ENCODE results near the gene TMEM174. TPM values are rescaled to one million over a fixed set of nuclear protein-coding genes. Genes with fewer than 3 reads are reported as not detected.

The TMEM174 gene
- total RNA-seq, 1 donor, result not detected

DNA sequence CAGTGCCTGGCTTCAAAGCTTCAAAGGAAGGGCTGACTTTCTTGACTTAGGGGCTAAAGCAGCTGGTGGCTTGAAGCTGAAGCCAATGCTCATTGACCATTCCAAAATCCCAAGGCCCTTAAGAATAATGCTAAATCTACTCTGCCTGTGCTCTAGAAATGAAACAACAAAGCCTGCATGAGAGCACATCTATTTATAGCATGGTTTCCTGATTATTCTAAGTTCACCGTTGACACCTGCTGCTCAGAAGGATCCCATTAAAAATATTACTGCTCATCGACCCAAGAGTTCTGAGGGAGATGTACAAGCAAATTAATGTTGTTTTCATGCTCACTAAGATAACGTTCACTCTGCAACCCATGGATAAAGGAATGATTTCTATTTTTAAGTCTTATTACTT lies 6.7 kb downstream of the TMEM174 start:
- H3K4me2 ChIP-seq (ENCODE audit: insufficient read depth, low read length), result no peak overlapping the region
- TF ChIP-seq, protein P1, sequence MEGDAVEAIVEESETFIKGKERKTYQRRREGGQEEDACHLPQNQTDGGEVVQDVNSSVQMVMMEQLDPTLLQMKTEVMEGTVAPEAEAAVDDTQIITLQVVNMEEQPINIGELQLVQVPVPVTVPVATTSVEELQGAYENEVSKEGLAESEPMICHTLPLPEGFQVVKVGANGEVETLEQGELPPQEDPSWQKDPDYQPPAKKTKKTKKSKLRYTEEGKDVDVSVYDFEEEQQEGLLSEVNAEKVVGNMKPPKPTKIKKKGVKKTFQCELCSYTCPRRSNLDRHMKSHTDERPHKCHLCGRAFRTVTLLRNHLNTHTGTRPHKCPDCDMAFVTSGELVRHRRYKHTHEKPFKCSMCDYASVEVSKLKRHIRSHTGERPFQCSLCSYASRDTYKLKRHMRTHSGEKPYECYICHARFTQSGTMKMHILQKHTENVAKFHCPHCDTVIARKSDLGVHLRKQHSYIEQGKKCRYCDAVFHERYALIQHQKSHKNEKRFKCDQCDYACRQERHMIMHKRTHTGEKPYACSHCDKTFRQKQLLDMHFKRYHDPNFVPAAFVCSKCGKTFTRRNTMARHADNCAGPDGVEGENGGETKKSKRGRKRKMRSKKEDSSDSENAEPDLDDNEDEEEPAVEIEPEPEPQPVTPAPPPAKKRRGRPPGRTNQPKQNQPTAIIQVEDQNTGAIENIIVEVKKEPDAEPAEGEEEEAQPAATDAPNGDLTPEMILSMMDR (IDR thresholded peaks at IDR 0.05; ENCODE audit: extremely low read depth, low read depth, low read length), result no peak
- no peaks in the 10 kb centered on the region for H3K9me3 ChIP-seq (ENCODE audit: low read depth, low read length)
- no peaks in the 10 kb centered on the region for H3K4me1 ChIP-seq (ENCODE audit: insufficient read depth, low read length)
- no peaks in the 10 kb centered on the region for H3K36me3 ChIP-seq (ENCODE audit: insufficient read depth, low read length)
- peaks cover 42% of the 10 kb centered on the region for H3K27me3 ChIP-seq (ENCODE audit: insufficient read depth, low read length)
- H2AFZ ChIP-seq (ENCODE audit: low read length), result no peak overlapping the region
- H3K79me2 ChIP-seq (ENCODE audit: insufficient read depth, low read length), result no peaks in the 10 kb centered on the region
- H3K4me3 ChIP-seq (ENCODE audit: insufficient read depth, low read length), result no peak overlapping the region
- H4K20me1 ChIP-seq (ENCODE audit: insufficient read depth, low read length), result no peaks in the 10 kb centered on the region
- no peak overlapping the region for H3K27ac ChIP-seq (ENCODE audit: low read depth, low read length)
- DNase-seq (ENCODE audit: insufficient read length, low spot score, missing footprints), result no peak

DNA sequence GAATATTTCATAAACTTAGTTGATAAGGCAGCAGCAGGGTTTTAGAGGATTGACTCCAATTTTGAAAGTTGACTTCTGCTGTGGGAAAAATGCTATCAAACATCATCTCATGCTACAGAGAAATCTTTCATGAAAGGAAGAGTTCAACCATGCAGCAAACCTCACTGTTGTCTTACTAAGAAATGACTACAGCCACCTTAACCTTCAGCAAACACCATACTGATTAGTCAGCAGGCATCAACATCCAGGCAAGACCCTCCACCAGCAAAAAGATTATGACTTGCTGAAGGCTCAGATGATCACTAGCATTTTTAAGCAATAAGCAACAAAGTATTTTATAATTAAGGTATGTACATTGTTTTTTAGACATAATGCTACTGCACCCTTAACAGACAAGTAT lies 7.6 kb downstream of the TMEM174 start:
- Histone ChIP-seq H3K36me3 (ENCODE audit: insufficient read depth, low read length) (no peaks in the 10 kb centered on the region), H3K4me3 (ENCODE audit: insufficient read depth, low read length) (no peak overlapping the region), H4K20me1 (ENCODE audit: insufficient read depth, low read length) (no peaks in the 10 kb centered on the region), H3K79me2 (ENCODE audit: insufficient read depth, low read length) (no peaks in the 10 kb centered on the region), H3K4me1 (ENCODE audit: insufficient read depth, low read length) (no peaks in the 10 kb centered on the region), H3K4me2 (ENCODE audit: insufficient read depth, low read length) (no peak overlapping the region), H3K27ac (ENCODE audit: low read depth, low read length) (no peak overlapping the region), H3K27me3 (ENCODE audit: insufficient read depth, low read length) (peaks cover 39% of the 10 kb centered on the region), H3K9me3 (ENCODE audit: low read depth, low read length) (no peaks in the 10 kb centered on the region), H2AFZ (ENCODE audit: low read length) (no peak overlapping the region)
- no peak for DNase-seq (ENCODE audit: insufficient read length, low spot score, missing footprints)
- TF ChIP-seq, protein P1 (IDR thresholded peaks at IDR 0.05; ENCODE audit: extremely low read depth, low read depth, low read length), result no peak

DNA sequence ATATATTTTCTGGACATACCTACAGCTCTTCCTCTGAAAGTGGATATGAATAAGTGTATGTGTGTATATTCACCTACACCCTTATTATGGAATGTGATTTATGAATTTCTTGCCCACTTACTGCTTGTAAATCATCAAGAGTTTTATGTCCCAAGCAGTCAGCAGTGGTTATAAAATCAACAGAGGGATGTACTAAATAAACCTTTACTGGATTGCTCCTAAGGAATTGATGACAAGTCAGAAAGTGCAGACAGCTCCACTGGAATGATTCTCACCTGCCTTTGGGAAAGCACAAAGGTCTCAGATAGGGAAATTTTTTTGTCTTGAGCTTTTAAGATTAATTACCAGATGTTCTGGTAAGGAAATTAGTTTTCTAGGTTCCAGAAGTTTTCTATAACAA lies 9.3 kb downstream of the TMEM174 start:
- Histone ChIP-seq H3K79me2 (ENCODE audit: insufficient read depth, low read length) (no peaks in the 10 kb centered on the region), H3K4me1 (ENCODE audit: insufficient read depth, low read length) (no peaks in the 10 kb centered on the region), H3K4me2 (ENCODE audit: insufficient read depth, low read length) (no peak overlapping the region), H3K4me3 (ENCODE audit: insufficient read depth, low read length) (no peak overlapping the region), H3K9me3 (ENCODE audit: low read depth, low read length) (no peaks in the 10 kb centered on the region), H4K20me1 (ENCODE audit: insufficient read depth, low read length) (no peaks in the 10 kb centered on the region), H3K27ac (ENCODE audit: low read depth, low read length) (no peak overlapping the region), H3K36me3 (ENCODE audit: insufficient read depth, low read length) (no peaks in the 10 kb centered on the region), H3K27me3 (ENCODE audit: insufficient read depth, low read length) (peaks cover 30% of the 10 kb centered on the region), H2AFZ (ENCODE audit: low read length) (no peak overlapping the region)
- peak; percentile 15 for DNase-seq (ENCODE audit: insufficient read length, low spot score, missing footprints)
- TF ChIP-seq, protein P1 (IDR thresholded peaks at IDR 0.05; ENCODE audit: extremely low read depth, low read depth, low read length), result no peak

DNA sequence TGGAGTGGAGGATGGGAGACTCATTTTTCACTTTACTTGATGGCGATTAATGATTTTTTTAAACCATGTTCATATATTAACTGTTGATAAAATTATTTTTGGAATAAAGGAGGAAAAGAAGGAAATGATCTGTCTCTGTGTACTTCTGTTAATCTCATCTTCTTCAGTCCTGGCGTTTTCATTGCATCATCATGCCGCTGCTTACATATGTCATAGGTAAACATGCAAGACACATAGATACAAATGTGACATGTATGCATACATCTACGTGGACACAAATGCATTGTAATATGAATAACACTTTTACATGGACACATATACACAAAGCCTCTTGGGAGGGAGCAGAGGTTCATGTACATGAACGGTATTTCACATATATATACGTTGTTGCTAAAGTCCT lies 10.0 kb downstream of the TMEM174 start:
- no peaks in the 10 kb centered on the region for H3K79me2 ChIP-seq (ENCODE audit: insufficient read depth, low read length)
- no peaks in the 10 kb centered on the region for H3K4me1 ChIP-seq (ENCODE audit: insufficient read depth, low read length)
- no peaks in the 10 kb centered on the region for H4K20me1 ChIP-seq (ENCODE audit: insufficient read depth, low read length)
- H3K36me3 ChIP-seq (ENCODE audit: insufficient read depth, low read length), result no peaks in the 10 kb centered on the region
- H3K27ac ChIP-seq (ENCODE audit: low read depth, low read length), result no peak overlapping the region
- no peak overlapping the region for H2AFZ ChIP-seq (ENCODE audit: low read length)
- no peak overlapping the region for H3K4me3 ChIP-seq (ENCODE audit: insufficient read depth, low read length)
- peaks cover 30% of the 10 kb centered on the region for H3K27me3 ChIP-seq (ENCODE audit: insufficient read depth, low read length)
- no peak overlapping the region for H3K4me2 ChIP-seq (ENCODE audit: insufficient read depth, low read length)
- DNase-seq (ENCODE audit: insufficient read length, low spot score, missing footprints), result no peak
- H3K9me3 ChIP-seq (ENCODE audit: low read depth, low read length), result no peaks in the 10 kb centered on the region
- TF ChIP-seq, protein P1 (IDR thresholded peaks at IDR 0.05; ENCODE audit: extremely low read depth, low read depth, low read length), result no peak
